ENCODE data around the gene NT5C.
"Not testable (repeated sequence)": the region's sequence is repeated elsewhere in the genome, so short reads cannot be mapped to it uniquely, and the experiment has no call there.

The NT5C gene

GRCh38 chr17:75142236-75142971 is 10.9 kb upstream of the NT5C start:
- DNase-seq, result no peak

- no peak for DNase-seq
Measured at GRCh38 chr17:75138519-75138918, 7.0 kb upstream of the NT5C start.

GRCh38 chr17:75137762-75138161 is 6.2 kb upstream of the NT5C start:
- DNase-seq, result not testable (repeated sequence)

- no peak for DNase-seq
Measured at GRCh38 chr17:75135946-75136345, 4.4 kb upstream of the NT5C start.

- DNase-seq, result no peak
Measured at GRCh38 chr17:75135452-75135851, 3.9 kb upstream of the NT5C start.

- DNase-seq, result not testable (repeated sequence)
Measured at GRCh38 chr17:75133607-75134347, 2.2 kb upstream of the NT5C start.

- DNase-seq, result no peak
Measured at GRCh38 chr17:75133001-75133400, 1.5 kb upstream of the NT5C start.

GRCh38 chr17:75132018-75133000 is 767 bp upstream of the NT5C start:
- not testable (repeated sequence) for DNase-seq

- DNase-seq, result peak; percentile 34
Measured at GRCh38 chr17:75130632-75131277, 787 bp downstream of the NT5C start.

GRCh38 chr17:75130059-75130631 is 1.4 kb downstream of the NT5C start:
- DNase-seq, result no peak

GRCh38 chr17:75129576-75129975 is 2.0 kb downstream of the NT5C start:
- DNase-seq, result no peak

- DNase-seq, result no peak
Measured at GRCh38 chr17:75128694-75129505, 2.6 kb downstream of the NT5C start.

- DNase-seq, result not testable (repeated sequence)
Measured at GRCh38 chr17:75127936-75128335, 3.6 kb downstream of the NT5C start.

GRCh38 chr17:75126954-75127353 is 4.6 kb downstream of the NT5C start:
- DNase-seq, result no peak

GRCh38 chr17:75125984-75126383 is 5.6 kb downstream of the NT5C start:
- no peak for DNase-seq

GRCh38 chr17:75124819-75125162 is 6.8 kb downstream of the NT5C start:
- no peak for DNase-seq

- peak; percentile 54 for DNase-seq
Measured at GRCh38 chr17:75124041-75124818, 7.3 kb downstream of the NT5C start.

- no peak for DNase-seq
Measured at GRCh38 chr17:75118307-75118706, 13.2 kb downstream of the NT5C start.

- DNase-seq, result no peak
Measured at GRCh38 chr17:75116737-75117136, 14.8 kb downstream of the NT5C start.

- DNase-seq, result no peak
Measured at GRCh38 chr17:75115555-75115954, 16.0 kb downstream of the NT5C start.
